ENCODE results near the gene CCL11. TPM values are rescaled to one million over a fixed set of nuclear protein-coding genes. Genes with fewer than 3 reads are reported as not detected.

The CCL11 gene
- total RNA-seq: not detected

GRCh38 chr17:34285286-34285792, at the start of gene CCL11:
Gene CCL11, plus strand, starts transcription at chr17:34285742. Its CDS starts 67 bp downstream, at chr17:34285809.
- WGBS, 2 donors: 76 to 78% methylated on average over 4 of the region's 4 CpGs
- H3K4me3 ChIP-seq (ENCODE audit: low read depth, poor library complexity, severe bottlenecking): no peak within 1 kb of the TSS
- no peak for DNase-seq (ENCODE audit: low spot score in 2 of 2)
- intact Hi-C loops (cut with DNase I; ENCODE audit: low total_unique reads): no loop called here
- TF ChIP-seq CTCF (IDR thresholded peaks at IDR 0.05): no peak
- TF ChIP-seq POLR2A (IDR thresholded peaks at IDR 0.05): no peak

GRCh38 chr17:34236281-34236892, 49.2 kb upstream of the CCL11 start:
- TF ChIP-seq CTCF (IDR thresholded peaks at IDR 0.05) (no peak), POLR2A (IDR thresholded peaks at IDR 0.05) (no peak)
- intact Hi-C loops (cut with DNase I; ENCODE audit: low total_unique reads): no loop called here

GRCh38 chr17:34237458-34237857, 48.1 kb upstream of the CCL11 start:
- WGBS, 2 donors: 80 to 84% methylated on average over 3 of the region's 3 CpGs
- H3K4me3 ChIP-seq (ENCODE audit: low read depth, poor library complexity, severe bottlenecking): no peak overlapping the region
- no peak for TF ChIP-seq CTCF (IDR thresholded peaks at IDR 0.05)
- TF ChIP-seq POLR2A (IDR thresholded peaks at IDR 0.05): no peak
- intact Hi-C loops (cut with DNase I; ENCODE audit: low total_unique reads): no loop called here
- DNase-seq (ENCODE audit: low spot score in 2 of 2): no peak

More at GRCh38 chr17:34236281-34236892, 49.2 kb upstream of the CCL11 start:
- no peak overlapping the region for H3K4me3 ChIP-seq (ENCODE audit: low read depth, poor library complexity, severe bottlenecking)
- DNase-seq (ENCODE audit: low spot score in 2 of 2): no peak
- WGBS, 2 donors: 77 to 78% methylated on average over 6 of the region's 6 CpGs

GRCh38 chr17:34241062-34241461, 44.5 kb upstream of the CCL11 start:
- H3K4me3 ChIP-seq (ENCODE audit: low read depth, poor library complexity, severe bottlenecking): no peak overlapping the region
- intact Hi-C loops (cut with DNase I; ENCODE audit: low total_unique reads): no loop called here
- WGBS, 2 donors: 2 to 16% methylated on average over 4 of the region's 4 CpGs
- DNase-seq (ENCODE audit: low spot score in 2 of 2): peak in 1 of 2 donors; percentile 45
- no peak for TF ChIP-seq POLR2A (IDR thresholded peaks at IDR 0.05)

- H3K4me3 ChIP-seq (ENCODE audit: low read depth, poor library complexity, severe bottlenecking): no peak overlapping the region
- 69 to 72% methylated on average over 8 of the region's 8 CpGs for WGBS, 2 donors
- intact Hi-C loops (cut with DNase I; ENCODE audit: low total_unique reads): no loop called here
- no peak for DNase-seq (ENCODE audit: low spot score in 2 of 2)
- TF ChIP-seq CTCF (IDR thresholded peaks at IDR 0.05) (no peak), POLR2A (IDR thresholded peaks at IDR 0.05) (no peak)
Observed at GRCh38 chr17:34242587-34243363, 42.8 kb upstream of the CCL11 start.
